Neuronal stem cell (in vitro differentiated cells): ENCODE results near the gene MSLN.

Source experiments
- DNase-seq: peaks from one replicate; pipeline ENCODE4 v3.0.0-alpha.2; 2013; ENCODE audit warnings: low spot score
- H2AFZ ChIP-seq: one replicate; pipeline ENCODE4 v1.6.1; 2013; ENCODE audit warnings: mild to moderate bottlenecking, low read length, inconsistent platforms
- H2AK5ac ChIP-seq: 2 replicates; pipeline ENCODE4 v1.6.1; 2013; ENCODE audit warnings: low read depth, mild to moderate bottlenecking, inconsistent platforms, low read length, moderate library complexity, mixed read lengths
- H2BK120ac ChIP-seq: 2 replicates; pipeline ENCODE4 v1.6.1; 2013; ENCODE audit warnings: low read depth, mild to moderate bottlenecking, inconsistent platforms, low read length, moderate library complexity, mixed read lengths
- H2BK12ac ChIP-seq: one replicate; pipeline ENCODE4 v1.6.1; 2013; ENCODE audit warnings: low read length, inconsistent platforms
- H2BK15ac ChIP-seq: 2 replicates; pipeline ENCODE4 v1.6.1; 2013; ENCODE audit warnings: mild to moderate bottlenecking, low read length, inconsistent platforms, mixed read lengths
- H2BK5ac ChIP-seq: one replicate; pipeline ENCODE4 v1.6.1; 2013; ENCODE audit warnings: inconsistent platforms, mild to moderate bottlenecking, low read length, moderate library complexity
- H3K14ac ChIP-seq: one replicate; pipeline ENCODE4 v1.6.1; 2013; ENCODE audit warnings: low read length, inconsistent platforms
- H3K18ac ChIP-seq: 2 replicates; pipeline ENCODE4 v1.6.1; 2013; ENCODE audit warnings: low read length, inconsistent platforms
- H3K23ac ChIP-seq: 2 replicates; pipeline ENCODE4 v1.6.1; 2013; ENCODE audit warnings: low read depth, mild to moderate bottlenecking, mixed read lengths, low read length, inconsistent platforms; ENCODE audit not compliant: poor library complexity
- H3K27ac ChIP-seq: replicated peaks from 3 replicates; pipeline ENCODE4 v1.5.1; 2013; ENCODE audit warnings: low read length, inconsistent platforms
- H3K27me3 ChIP-seq, 3 experiments: 2 replicates each; pipeline ENCODE4 v1.6.1; 2013; ENCODE audit warnings: low read length in 3 of 3, mild to moderate bottlenecking in 2 of 3, inconsistent platforms in 1 of 3, low read depth in 1 of 3, mixed read lengths in 1 of 3, moderate library complexity in 1 of 3; ENCODE audit not compliant: control insufficient read depth in 3 of 3, insufficient read depth in 3 of 3
- H3K36me3 ChIP-seq, 2 donors: replicated peaks in 1 of 2; 2 replicates each; pipeline ENCODE4 v1.6.1; 2013; ENCODE audit warnings: low read length in 2 of 2; ENCODE audit not compliant: control insufficient read depth in 2 of 2, insufficient read depth in 2 of 2
- H3K4ac ChIP-seq: 2 replicates; pipeline ENCODE4 v1.6.1; 2013; ENCODE audit warnings: inconsistent platforms, mild to moderate bottlenecking, low read length, moderate library complexity
- H3K4me1 ChIP-seq, 2 donors: 1 replicate in 1 of 2; 2 replicates in 1 of 2; pipeline ENCODE4 v1.6.1; 2013; ENCODE audit warnings: low read length in 2 of 2, low read depth in 1 of 2; ENCODE audit not compliant: control insufficient read depth in 2 of 2, insufficient read depth in 1 of 2
- H3K4me2 ChIP-seq: one replicate; pipeline ENCODE4 v1.6.1; 2013; ENCODE audit warnings: mild to moderate bottlenecking, low read length, inconsistent platforms; ENCODE audit not compliant: insufficient read depth, poor library complexity, severe bottlenecking
- H3K4me3 ChIP-seq, 2 donors: 2 replicates each; pipeline ENCODE4 v1.5.1; 2013; ENCODE audit warnings: low read length in 2 of 2, mild to moderate bottlenecking in 2 of 2, inconsistent platforms in 1 of 2, moderate library complexity in 1 of 2
- H3K79me1 ChIP-seq: one replicate; pipeline ENCODE4 v1.6.1; 2013; ENCODE audit warnings: low read depth, mild to moderate bottlenecking, inconsistent platforms, low read length, moderate library complexity
- H3K9ac ChIP-seq: one replicate; pipeline ENCODE4 v1.6.1; 2013; ENCODE audit warnings: mild to moderate bottlenecking, low read depth, low read length, inconsistent platforms; ENCODE audit not compliant: poor library complexity
- H3K9me3 ChIP-seq, 2 donors: replicated peaks in 1 of 2; 2 replicates each; pipeline versions ENCODE3 to v1.6.1; 2013; ENCODE audit warnings: low read length in 2 of 2, mild to moderate bottlenecking in 2 of 2, inconsistent platforms in 1 of 2, low read depth in 1 of 2, mixed read lengths in 1 of 2, moderate library complexity in 1 of 2; ENCODE audit not compliant: control insufficient read depth in 2 of 2, insufficient read depth in 1 of 2
- H4K8ac ChIP-seq: one replicate; pipeline ENCODE4 v1.6.1; 2013; ENCODE audit warnings: low read depth, mild to moderate bottlenecking, inconsistent platforms, low read length, moderate library complexity
- H4K91ac ChIP-seq: one replicate; pipeline ENCODE4 v1.6.1; 2013; ENCODE audit warnings: low read length, low read depth, mild to moderate bottlenecking, inconsistent platforms; ENCODE audit not compliant: poor library complexity
- WGBS, 2 donors: extraction: QIAGEN DNeasy Blood & Tissue Kit; methylation state at CpG; one replicate each; pipeline ENCODE4 v1.1.7; 2013; ENCODE audit warnings: missing lambda C conversion rate in 2 of 2, mixed read lengths in 1 of 2; ENCODE audit not compliant: insufficient read length in 2 of 2, insufficient replicate concordance in 1 of 2; ENCODE audit errors: extremely low coverage in 2 of 2; 5-methylcytosine and 5-hydroxymethylcytosine counted together

MSLN gene

GRCh38 chr16:783404-784161, 23.0 kb downstream of the MSLN start:
- peak overlapping the region; percentile 92 for H2AK5ac ChIP-seq
- no peak overlapping the region for H2BK120ac ChIP-seq
- no peak overlapping the region for H3K4me2 ChIP-seq
- no CpG with 5 or more reads among the region's 17 CpGs for WGBS, 2 donors
- H3K4ac ChIP-seq, result peak overlapping the region; percentile 37
- peaks cover 0 to 1% of the 10 kb centered on the region in 2 donors for H3K9me3 ChIP-seq
- peaks cover 9 to 17% of the 10 kb centered on the region in 2 donors for H3K36me3 ChIP-seq
- no peak overlapping the region for H2AFZ ChIP-seq
- H3K23ac ChIP-seq, result peak overlapping the region; percentile 89
- peaks cover 31% of the 10 kb centered on the region for H3K79me1 ChIP-seq
- no peak overlapping the region for H4K91ac ChIP-seq
- peak overlapping the region; percentile 58 for H2BK12ac ChIP-seq
- H2BK5ac ChIP-seq, result peak overlapping the region; percentile 53
- peak overlapping the region; percentile 65 for H4K8ac ChIP-seq
- peak overlapping the region; percentile 57 for H3K18ac ChIP-seq
- no peak for DNase-seq
- no peak overlapping the region for H3K27ac ChIP-seq
- peak overlapping the region; percentile 4 for H3K9ac ChIP-seq
- H2BK15ac ChIP-seq, result no peak overlapping the region
- H3K4me1 ChIP-seq, result peaks cover 2 to 4% of the 10 kb centered on the region in 2 donors
- H3K4me3 ChIP-seq, result no peak overlapping the region
- H3K14ac ChIP-seq, result peak overlapping the region; percentile 71
- peaks cover 0 to 32% (median 3%) of the 10 kb centered on the region in 3 experiments for H3K27me3 ChIP-seq

GRCh38 chr16:784431-784830, 23.9 kb downstream of the MSLN start:
- no peak overlapping the region for H3K27ac ChIP-seq
- H2AK5ac ChIP-seq, result no peak overlapping the region
- H3K4me3 ChIP-seq, result no peak overlapping the region
- no peak overlapping the region for H3K9ac ChIP-seq
- no peak for DNase-seq
- no CpG with 5 or more reads among the region's 19 CpGs for WGBS, 2 donors
- no peak overlapping the region for H3K4ac ChIP-seq
- H4K91ac ChIP-seq, result no peak overlapping the region
- H3K79me1 ChIP-seq, result peaks cover 39% of the 10 kb centered on the region
- H3K23ac ChIP-seq, result peak overlapping the region; percentile 80
- peaks cover 6 to 8% of the 10 kb centered on the region in 2 donors for H3K4me1 ChIP-seq
- no peak overlapping the region for H2AFZ ChIP-seq
- H2BK15ac ChIP-seq, result no peak overlapping the region
- peak overlapping the region; percentile 53 for H2BK5ac ChIP-seq
- H3K9me3 ChIP-seq, result no peaks in the 10 kb centered on the region
- H3K4me2 ChIP-seq, result no peak overlapping the region
- H3K36me3 ChIP-seq, result peaks cover 9 to 20% of the 10 kb centered on the region in 2 donors
- peaks cover 0 to 29% (median 3%) of the 10 kb centered on the region in 3 experiments for H3K27me3 ChIP-seq
- no peak overlapping the region for H2BK120ac ChIP-seq
- H2BK12ac ChIP-seq, result no peak overlapping the region
- no peak overlapping the region for H3K14ac ChIP-seq
- H4K8ac ChIP-seq, result no peak overlapping the region
- no peak overlapping the region for H3K18ac ChIP-seq

GRCh38 chr16:785563-786535, 25.3 kb downstream of the MSLN start:
- H4K8ac ChIP-seq, result peak overlapping the region; percentile 43
- peak overlapping the region; percentile 88 for H2AK5ac ChIP-seq
- peak overlapping the region; percentile 85 for H3K18ac ChIP-seq
- H2BK15ac ChIP-seq, result no peak overlapping the region
- peak; percentile 61 for DNase-seq
- H3K27ac ChIP-seq, result no peak overlapping the region
- no CpG with 5 or more reads among the region's 58 CpGs for WGBS, 2 donors
- H2BK120ac ChIP-seq, result no peak overlapping the region
- H3K36me3 ChIP-seq, result peaks cover 20 to 35% of the 10 kb centered on the region in 2 donors
- H4K91ac ChIP-seq, result no peak overlapping the region
- H3K14ac ChIP-seq, result no peak overlapping the region
- H2BK12ac ChIP-seq, result peak overlapping the region; percentile 58
- H3K4me2 ChIP-seq, result no peak overlapping the region
- H3K9me3 ChIP-seq, result no peaks in the 10 kb centered on the region
- no peak overlapping the region for H2AFZ ChIP-seq
- peak overlapping the region; percentile 39 to 75 for H3K4me3 ChIP-seq
- peaks cover 0 to 18% (median 0%) of the 10 kb centered on the region in 3 experiments for H3K27me3 ChIP-seq
- H3K79me1 ChIP-seq, result peaks cover 48% of the 10 kb centered on the region
- no peak overlapping the region for H3K4ac ChIP-seq
- H3K23ac ChIP-seq, result peak overlapping the region; percentile 80
- H3K9ac ChIP-seq, result peak overlapping the region; percentile 4
- H3K4me1 ChIP-seq, result peaks cover 8 to 9% of the 10 kb centered on the region in 2 donors
- H2BK5ac ChIP-seq, result peak overlapping the region; percentile 75
